Right forelimb (tissue), 1 donor: ENCODE data around the gene FXYD7.
"Not testable (repeated sequence)": the region's sequence is repeated elsewhere in the genome, so short reads cannot be mapped to it uniquely, and the experiment has no call there.

Source experiments
- DNase-seq: peaks from one replicate; pipeline ENCODE4 v3.0.0-alpha.2; 2018

Gene FXYD7

DNA sequence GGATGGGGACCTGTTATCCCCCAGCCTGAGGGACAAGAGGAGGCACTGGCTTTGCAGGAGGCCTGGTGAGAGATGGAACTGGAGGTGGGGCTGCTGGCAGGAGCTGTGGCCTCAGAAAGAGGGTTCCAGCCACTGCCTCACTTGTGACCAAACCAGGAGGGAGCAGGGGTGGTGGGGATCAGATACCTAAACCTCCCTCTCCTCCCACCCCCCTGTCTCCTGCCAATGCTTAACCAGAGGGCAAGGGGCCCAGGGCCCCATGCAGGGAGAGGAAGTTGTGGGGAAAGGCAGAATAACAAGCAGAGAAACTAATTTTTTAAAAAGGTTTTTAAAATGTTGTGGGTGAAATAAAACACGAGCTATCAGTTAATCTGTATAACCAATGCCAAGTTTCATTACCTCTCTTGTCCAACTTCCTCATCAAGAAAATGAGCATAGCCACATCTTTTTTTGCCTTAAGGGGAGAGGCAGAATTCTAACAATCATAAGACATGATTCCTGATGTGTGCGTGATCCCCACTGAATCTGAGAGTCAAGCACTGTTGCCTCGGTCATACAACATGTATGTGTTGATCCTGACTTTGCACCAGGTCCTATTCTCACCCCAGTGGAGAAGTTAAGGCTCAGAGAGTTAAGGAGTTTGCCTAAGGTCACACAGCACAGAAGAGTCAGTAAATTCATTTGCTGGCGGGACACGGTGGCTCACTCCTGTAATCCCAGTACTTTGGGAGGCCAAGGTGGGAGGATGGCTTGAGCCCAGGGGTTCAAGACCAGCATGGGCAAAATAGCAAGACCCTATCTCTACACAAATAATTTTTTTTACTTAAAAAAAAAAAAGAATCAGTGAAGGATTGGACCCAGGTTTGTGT lies 24.4 kb downstream of the FXYD7 start:
- no peak for DNase-seq

DNA sequence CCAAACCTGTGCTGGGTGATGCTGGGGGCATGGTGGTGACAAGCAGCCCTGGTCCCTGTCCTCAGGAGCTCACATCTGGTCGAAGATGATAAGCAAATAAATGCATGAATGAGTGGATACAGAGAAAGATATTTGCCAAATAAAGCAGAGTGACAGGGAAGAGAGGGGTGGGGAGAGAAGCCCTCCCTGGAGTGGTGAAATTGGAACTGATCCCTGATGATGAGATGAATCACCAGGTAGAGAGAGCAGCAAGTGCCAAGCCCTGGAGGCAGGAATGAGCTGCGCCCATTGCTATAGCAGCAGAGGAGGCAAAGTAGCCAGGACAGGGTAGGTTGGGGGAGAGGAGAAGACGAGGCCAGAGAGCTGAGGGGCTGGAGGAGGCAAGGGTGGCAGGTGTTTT lies 25.1 kb downstream of the FXYD7 start:
- DNase-seq: no peak

DNA sequence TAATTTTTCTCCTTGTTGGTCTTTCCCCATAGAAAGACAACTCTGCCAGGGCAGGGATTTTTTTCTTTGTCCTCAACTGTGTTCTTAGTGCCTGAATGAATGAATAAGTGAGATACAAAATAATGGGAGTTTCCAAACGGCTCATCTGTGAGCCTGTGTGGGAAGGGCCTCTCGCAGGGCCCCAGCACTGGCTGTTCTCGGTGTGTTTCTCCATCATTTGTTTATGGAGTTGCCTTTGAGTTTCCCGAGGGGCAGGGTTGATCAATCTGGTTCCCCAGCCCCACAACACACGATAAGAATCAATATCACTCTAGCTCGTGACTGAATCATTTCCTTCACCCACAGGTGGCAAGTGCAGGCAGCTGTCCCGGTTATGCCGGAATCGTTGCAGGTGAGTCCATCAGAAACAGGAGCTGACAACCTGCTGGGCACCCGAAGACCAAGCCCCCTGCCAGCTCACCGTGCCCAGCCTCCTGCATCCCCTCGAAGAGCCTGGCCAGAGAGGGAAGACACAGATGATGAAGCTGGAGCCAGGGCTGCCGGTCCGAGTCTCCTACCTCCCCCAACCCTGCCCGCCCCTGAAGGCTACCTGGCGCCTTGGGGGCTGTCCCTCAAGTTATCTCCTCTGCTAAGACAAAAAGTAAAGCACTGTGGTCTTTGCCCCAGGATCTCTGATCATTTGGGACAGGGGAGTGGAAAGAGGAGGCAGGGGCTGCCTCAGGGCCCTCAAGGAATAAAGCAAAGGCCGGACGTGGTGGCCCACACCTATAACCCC lies 26.4 kb downstream of the FXYD7 start:
- DNase-seq: no peak

DNA sequence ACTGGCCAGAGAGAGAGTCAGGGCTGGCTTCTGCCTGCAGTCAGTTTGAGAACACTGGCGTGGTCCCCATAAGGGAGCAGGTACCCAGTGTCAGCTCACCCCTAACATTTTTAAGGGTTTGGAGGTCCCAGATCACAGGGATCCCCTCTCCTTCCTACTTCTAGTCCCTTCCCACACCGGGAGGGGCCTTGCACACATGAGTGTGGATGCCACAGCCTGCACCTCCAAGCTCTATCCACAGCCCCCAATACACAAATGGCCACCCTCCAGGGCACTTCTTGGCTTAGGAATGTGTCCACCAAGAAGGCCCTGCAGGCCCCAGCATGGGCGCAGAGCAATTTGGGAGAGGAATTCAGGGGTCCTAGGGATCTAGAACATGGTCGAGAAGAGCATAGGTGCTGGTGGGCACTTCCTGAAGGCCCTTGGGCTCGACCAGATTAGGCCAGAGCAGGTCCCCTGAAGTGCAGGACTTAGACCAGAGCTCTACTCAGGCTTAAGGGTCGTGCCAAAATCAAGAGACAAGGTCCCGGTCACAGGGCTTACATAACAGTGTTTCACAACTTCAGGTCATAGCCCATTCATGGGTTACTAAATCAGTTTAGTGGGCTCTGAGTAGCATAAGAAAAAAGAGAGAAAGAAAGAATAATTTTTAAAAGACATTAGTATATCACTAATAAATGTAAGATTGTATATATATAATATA lies 27.5 kb downstream of the FXYD7 start:
- DNase-seq: no peak

DNA sequence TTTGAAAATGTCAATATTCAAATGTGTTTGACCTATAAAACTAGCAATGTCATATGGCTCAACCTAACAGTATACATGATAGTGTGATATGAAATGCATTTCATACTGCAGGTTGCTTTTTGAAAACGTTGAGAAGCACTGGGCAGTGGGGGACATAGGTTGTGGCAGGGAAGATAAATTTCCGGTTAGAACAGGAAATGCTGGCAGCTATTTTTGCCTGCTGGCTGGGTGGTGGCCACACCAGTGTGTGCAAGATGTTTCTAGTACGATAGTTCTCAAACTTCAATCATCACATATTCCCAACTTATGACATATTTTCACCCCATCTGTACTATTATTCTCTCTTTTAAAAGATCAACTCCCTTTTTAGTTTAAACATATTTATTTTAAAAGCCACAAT lies 28.7 kb downstream of the FXYD7 start:
- no peak for DNase-seq

GRCh38 chr19:35174226-35174625 lies 31.2 kb downstream of the FXYD7 start:
- DNase-seq: no peak

GRCh38 chr19:35176181-35176570 lies 33.1 kb downstream of the FXYD7 start:
- no peak for DNase-seq

DNA sequence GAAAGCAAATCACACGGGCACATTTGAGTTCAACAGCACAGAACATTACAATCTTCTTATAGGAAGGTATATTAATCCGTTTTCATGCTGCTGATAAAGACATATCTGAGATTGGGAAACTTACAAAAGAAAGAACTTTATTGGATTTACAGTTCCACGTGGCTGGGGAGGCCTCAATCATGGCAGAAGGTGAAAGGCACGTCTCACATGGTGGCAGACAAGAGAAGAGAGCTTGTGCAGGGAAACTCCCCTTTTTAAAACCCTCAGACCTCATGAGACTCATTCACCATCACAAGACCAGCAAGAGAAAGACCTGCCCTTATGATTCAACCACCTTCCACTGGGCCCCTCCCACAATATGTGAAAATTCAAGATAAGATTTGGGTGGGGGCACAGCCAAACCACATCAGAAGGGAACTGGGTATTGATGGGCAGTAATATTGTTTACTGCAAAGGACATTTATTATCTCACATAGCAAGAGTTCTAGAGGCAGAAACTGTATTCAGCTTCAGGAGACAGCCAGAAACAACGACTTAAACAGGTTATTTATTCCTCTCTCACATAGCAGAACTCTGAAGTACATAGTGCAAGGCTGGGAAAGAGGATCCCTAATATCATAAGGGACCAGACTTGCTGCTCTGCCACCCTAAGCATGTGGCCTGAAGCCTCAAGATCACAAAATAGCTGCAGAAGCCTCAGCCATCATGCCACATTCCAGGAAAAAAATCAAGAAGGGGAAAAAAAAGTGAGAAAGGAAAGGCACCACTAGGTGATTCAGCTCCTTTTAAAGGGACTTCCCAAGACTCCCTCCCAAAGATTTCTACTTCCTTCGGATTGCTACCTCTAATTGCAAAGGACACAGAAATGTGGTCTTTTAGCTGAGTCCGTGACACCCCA lies 34.6 kb downstream of the FXYD7 start:
- DNase-seq: no peak

DNA sequence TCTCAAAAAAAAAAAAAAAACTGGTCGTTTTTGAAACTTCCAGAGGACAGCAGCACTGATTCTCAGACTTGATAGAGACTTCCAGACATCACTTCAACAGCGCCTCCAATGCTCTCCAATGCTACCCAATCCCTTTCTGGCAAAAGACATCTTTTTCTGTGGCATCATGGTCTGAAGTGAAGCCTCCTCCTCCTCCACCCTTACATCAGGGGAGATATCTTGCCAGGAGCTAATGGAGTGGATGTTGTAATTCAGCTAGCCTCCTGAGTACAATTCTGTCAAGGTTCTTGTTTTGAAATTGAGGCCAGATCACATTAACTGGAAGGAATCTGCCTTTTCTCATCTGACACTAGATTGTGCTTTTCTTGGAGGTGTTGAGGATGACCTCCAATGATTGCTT lies 35.6 kb downstream of the FXYD7 start:
- DNase-seq: no peak

- no peak for DNase-seq
Measured at GRCh38 chr19:35179830-35180229, 36.8 kb downstream of the FXYD7 start.

DNA sequence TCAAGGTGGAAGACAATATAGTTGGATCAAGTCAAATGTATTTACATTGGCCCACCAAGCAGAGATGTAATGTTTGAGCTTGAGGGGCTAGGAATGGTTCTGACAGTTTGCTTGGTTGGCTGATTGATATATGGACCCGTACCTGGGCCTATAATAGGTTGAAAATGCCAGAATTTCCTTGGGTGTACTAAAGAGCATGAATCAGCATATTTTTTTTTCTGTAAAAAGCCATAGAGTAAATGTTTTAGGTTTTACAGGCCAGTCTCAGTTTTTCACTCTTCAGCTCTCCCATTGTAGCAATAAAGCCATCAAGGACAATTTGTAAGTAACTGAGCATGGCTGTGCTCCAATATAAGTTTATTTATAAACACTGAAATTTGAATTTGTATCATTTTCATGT lies 38.3 kb downstream of the FXYD7 start:
- DNase-seq: no peak

DNA sequence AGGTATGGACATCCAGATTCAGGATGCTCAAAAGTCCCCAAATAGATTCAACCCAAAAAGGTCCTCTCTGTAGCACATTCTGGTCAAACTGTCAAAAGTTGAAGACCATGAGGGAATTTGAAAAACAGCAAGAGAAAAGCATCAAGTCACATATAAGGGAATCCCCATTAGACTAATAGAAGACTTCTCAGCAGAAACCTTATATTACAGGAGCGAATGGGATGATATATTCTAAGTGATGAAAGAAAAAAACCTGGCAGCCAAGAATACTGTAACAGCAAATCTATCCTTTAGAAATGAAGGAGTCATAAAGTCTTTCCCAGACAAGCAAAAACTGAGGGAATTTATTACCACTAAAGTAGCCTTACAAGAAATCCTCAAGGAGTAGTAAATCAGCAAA lies 41.2 kb downstream of the FXYD7 start:
- no peak for DNase-seq

DNA sequence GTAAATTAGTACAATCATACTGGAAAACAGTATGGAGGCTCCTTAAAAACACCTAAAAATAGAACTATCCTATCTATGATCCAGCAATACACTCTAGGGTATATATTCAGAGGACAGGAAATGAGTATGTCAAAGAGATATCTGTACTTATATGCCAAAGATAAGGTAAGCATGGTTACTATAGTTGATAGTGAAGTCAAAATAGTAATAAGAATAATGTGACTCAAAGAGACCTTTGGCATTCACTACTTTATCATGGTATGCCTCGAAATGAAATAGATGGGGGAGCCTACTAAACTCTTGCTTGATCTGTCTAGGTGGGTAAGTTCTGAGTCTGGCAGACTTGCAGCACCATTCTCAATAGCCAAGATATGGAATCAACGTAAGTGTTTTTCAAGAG lies 41.8 kb downstream of the FXYD7 start:
- DNase-seq: no peak

DNA sequence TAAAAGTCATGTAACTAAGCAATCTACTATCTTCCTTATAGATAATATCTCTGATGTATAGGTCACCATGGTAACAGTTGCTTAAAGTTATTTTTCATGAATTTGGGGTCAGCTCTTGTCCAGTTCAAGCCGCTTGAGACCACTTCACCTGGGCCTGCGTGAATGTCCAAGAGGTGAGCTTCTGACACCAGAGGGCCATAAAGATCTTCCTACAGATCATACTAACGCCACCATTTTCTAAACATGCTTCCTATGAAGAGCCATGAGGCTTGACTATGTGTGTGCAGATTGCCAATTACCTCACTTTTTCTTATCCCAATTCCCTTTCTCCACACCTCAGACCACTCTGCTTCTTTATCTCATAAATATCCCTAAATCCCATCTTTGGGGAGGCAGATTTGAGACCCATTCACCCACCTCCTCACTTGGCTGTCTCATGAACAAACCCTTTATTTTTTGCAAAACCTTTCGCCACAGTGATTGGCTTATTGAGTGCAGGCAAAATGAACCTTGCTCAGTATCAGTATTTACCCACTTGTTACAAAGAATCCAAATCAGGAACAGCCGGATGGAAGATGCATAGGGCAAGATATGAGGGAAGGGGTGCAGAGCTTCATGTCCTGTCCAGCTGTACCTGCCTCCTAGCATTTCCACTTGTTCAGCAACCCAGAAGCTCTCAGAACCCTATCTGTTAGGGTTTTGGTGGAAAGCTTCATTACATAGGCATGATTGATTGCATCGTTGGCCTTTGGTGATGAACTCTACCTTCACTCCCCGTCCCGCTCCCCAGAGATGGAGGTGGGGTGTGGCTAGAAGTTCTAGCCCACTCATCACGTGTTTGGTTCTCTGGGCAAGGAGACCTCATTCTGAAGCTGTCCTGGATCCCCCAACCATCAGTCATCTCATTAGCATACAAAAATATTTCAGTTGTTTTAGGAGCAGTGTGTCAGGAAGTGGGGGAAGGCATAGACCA lies 51.2 kb downstream of the FXYD7 start:
- DNase-seq: no peak

GRCh38 chr19:35195830-35196229 lies 52.8 kb downstream of the FXYD7 start:
- DNase-seq: no peak

- DNase-seq: not testable (repeated sequence)
Measured at GRCh38 chr19:35196861-35197260, 53.8 kb downstream of the FXYD7 start.

DNA sequence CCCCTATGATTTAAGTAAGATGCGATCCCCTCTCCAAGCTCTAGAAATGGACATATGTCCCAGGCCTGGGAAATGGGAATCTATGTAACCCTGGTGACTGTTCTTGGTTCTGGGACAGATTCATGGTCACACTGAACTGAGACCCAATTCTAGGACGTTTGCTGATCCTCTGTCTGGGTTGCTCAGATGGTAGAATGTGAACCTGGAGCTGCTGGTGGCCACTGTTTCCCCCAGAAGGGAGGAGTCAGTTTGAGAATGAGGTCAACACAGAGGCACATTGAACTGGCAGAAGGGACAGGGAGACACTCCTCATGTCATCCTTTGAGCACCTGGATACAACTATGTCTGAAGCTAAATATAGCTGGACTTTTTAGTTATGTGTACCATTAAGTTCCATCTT lies 56.4 kb downstream of the FXYD7 start:
- no peak for DNase-seq

GRCh38 chr19:35202722-35203688 lies 60.0 kb downstream of the FXYD7 start:
- DNase-seq: no peak
